ENCODE data around the gene GDPD3. TPM values are rescaled to one million over a fixed set of nuclear protein-coding genes. Genes with fewer than 3 reads are reported as not detected.

GDPD3 gene
- total and polyA plus RNA-seq, 2 of the 13 experiments (the other 11 are each of a cell fraction or from before 2014, with no cell fraction given), result 18.7 to 20.6 TPM

GRCh38 chr16:30068750-30069610 lies 44.4 kb downstream of the GDPD3 start (continued):
- TF ChIP-seq KIAA2018 (CRISPR knock-in tag; IDR thresholded peaks at IDR 0.05; ENCODE audit: borderline replicate concordance) (no peak), MATR3 (CRISPR knock-in tag; IDR thresholded peaks at IDR 0.05) (no peak), RFX3 (CRISPR knock-in tag; IDR thresholded peaks at IDR 0.05) (no peak), MTERF4 (CRISPR knock-in tag; IDR thresholded peaks at IDR 0.05) (0 out of 2 replicates have a peak, but pooled peaks have one; percentile 12), ZNF512B (CRISPR knock-in tag; IDR thresholded peaks at IDR 0.05; ENCODE audit: borderline replicate concordance) (no peak), GMEB1 (CRISPR knock-in tag; IDR thresholded peaks at IDR 0.05; ENCODE audit: borderline replicate concordance) (no peak; the same call in 1 of the 2 replicates), ZNF891 (CRISPR knock-in tag; IDR thresholded peaks at IDR 0.05) (0 out of 2 replicates have a peak, but pooled peaks have one; percentile 27), ETV5 (CRISPR knock-in tag; IDR thresholded peaks at IDR 0.05; ENCODE audit: borderline replicate concordance) (peak; percentile 15; the same call in 1 of the 2 replicates), MXD4 (CRISPR knock-in tag; IDR thresholded peaks at IDR 0.05) (peak; percentile 4; the same call in 1 of the 2 replicates), CREB1 (IDR thresholded peaks at IDR 0.05) (no peak), CREB1 (CRISPR knock-in tag; IDR thresholded peaks at IDR 0.05) (no peak), TGIF2 (CRISPR knock-in tag; IDR thresholded peaks at IDR 0.05) (no peak), ZNF768 (CRISPR knock-in tag; IDR thresholded peaks at IDR 0.05) (no peak), ZFP36L1 (CRISPR knock-in tag; IDR thresholded peaks at IDR 0.05) (0 out of 2 replicates have a peak, but pooled peaks have one; percentile 27)

Measured in HepG2 (cell line).